ENCODE results near the gene NT5C2. TPM values are rescaled to one million over a fixed set of nuclear protein-coding genes. Genes with fewer than 3 reads are reported as not detected.

Gene NT5C2
- polyA plus RNA-seq, 1 donor (not counting 4 experiments of a cell fraction or from before 2014, with no cell fraction given) = 88.6 TPM

GRCh38 chr10:103155471-103156085 lies 37.5 kb downstream of the NT5C2 start:
- Histone ChIP-seq H3K27ac (ENCODE audit: control insufficient read depth, insufficient read depth, low read length) (no peak overlapping the region), H3K4me3 (ENCODE audit: control insufficient read depth in 2 of 3, extremely low read depth in 1 of 3, insufficient read depth in 2 of 3, low read depth in 1 of 3, low read length in 3 of 3) (no peak overlapping the region), H2AFZ (ENCODE audit: control insufficient read depth, low read length) (no peak overlapping the region), H3K9ac (ENCODE audit: control insufficient read depth, extremely low read depth, insufficient read depth, low read length) (no peak overlapping the region), H3K79me2 (ENCODE audit: control insufficient read depth, insufficient read depth, low read length) (peaks cover 6% of the 10 kb centered on the region), H3K27me3 (ENCODE audit: control insufficient read depth, extremely low read depth, insufficient read depth, low read length) (no peaks in the 10 kb centered on the region), H4K20me1 (ENCODE audit: control insufficient read depth, extremely low read depth, insufficient read depth, low read length) (no peaks in the 10 kb centered on the region), H3K4me1 (ENCODE audit: control insufficient read depth, extremely low read depth, insufficient read depth, low read length) (no peaks in the 10 kb centered on the region), H3K9me3 (ENCODE audit: control insufficient read depth, low read depth, low read length) (no peaks in the 10 kb centered on the region), H3K9me1 (ENCODE audit: control insufficient read depth, extremely low read depth, insufficient read depth, low read length) (no peaks in the 10 kb centered on the region), H3K4me2 (ENCODE audit: control insufficient read depth, extremely low read depth, insufficient read depth, low read depth, low read length) (no peak overlapping the region), H3K36me3 (ENCODE audit: control insufficient read depth in 2 of 2, extremely low read depth in 1 of 2, insufficient read depth in 2 of 2, low read length in 2 of 2) (no peaks in the 10 kb centered on the region)
- FAIRE-seq (no peak), DNase-seq (ENCODE audit: low read depth, low spot score) (no peak)
- TF ChIP-seq EZH2 (IDR thresholded peaks at IDR 0.05; ENCODE audit: low read length) = no peak
- no peak for TF ChIP-seq CTCF (optimal IDR thresholded peaks at IDR 0.05 in 1 of 3, IDR thresholded peaks at IDR 0.05 in 1 of 3, conservative IDR thresholded peaks at IDR 0.05 in 1 of 3; ENCODE audit: extremely low read depth in 1 of 3, insufficient read depth in 2 of 3, low read length in 3 of 3)
- dilution Hi-C loops (cut with MboI; ENCODE audit: extremely low pct_ligation_motif_present, low sequenced_read_pairs) = no loop called here

GRCh38 chr10:103154521-103155299 lies 38.4 kb downstream of the NT5C2 start:
- Histone ChIP-seq H2AFZ (ENCODE audit: control insufficient read depth, low read length) (no peak overlapping the region), H3K36me3 (ENCODE audit: control insufficient read depth in 2 of 2, extremely low read depth in 1 of 2, insufficient read depth in 2 of 2, low read length in 2 of 2) (no peaks in the 10 kb centered on the region), H3K9me3 (ENCODE audit: control insufficient read depth, low read depth, low read length) (no peaks in the 10 kb centered on the region), H3K9me1 (ENCODE audit: control insufficient read depth, extremely low read depth, insufficient read depth, low read length) (no peaks in the 10 kb centered on the region), H3K4me1 (ENCODE audit: control insufficient read depth, extremely low read depth, insufficient read depth, low read length) (no peaks in the 10 kb centered on the region), H3K27ac (ENCODE audit: control insufficient read depth, insufficient read depth, low read length) (no peak overlapping the region), H3K4me2 (ENCODE audit: control insufficient read depth, extremely low read depth, insufficient read depth, low read depth, low read length) (no peak overlapping the region), H3K9ac (ENCODE audit: control insufficient read depth, extremely low read depth, insufficient read depth, low read length) (no peak overlapping the region), H3K4me3 (ENCODE audit: control insufficient read depth in 2 of 3, extremely low read depth in 1 of 3, insufficient read depth in 2 of 3, low read depth in 1 of 3, low read length in 3 of 3) (no peak overlapping the region), H3K27me3 (ENCODE audit: control insufficient read depth, extremely low read depth, insufficient read depth, low read length) (no peaks in the 10 kb centered on the region), H3K79me2 (ENCODE audit: control insufficient read depth, insufficient read depth, low read length) (peaks cover 6% of the 10 kb centered on the region), H4K20me1 (ENCODE audit: control insufficient read depth, extremely low read depth, insufficient read depth, low read length) (no peaks in the 10 kb centered on the region)
- TF ChIP-seq CTCF (optimal IDR thresholded peaks at IDR 0.05 in 1 of 3, IDR thresholded peaks at IDR 0.05 in 1 of 3, conservative IDR thresholded peaks at IDR 0.05 in 1 of 3; ENCODE audit: extremely low read depth in 1 of 3, insufficient read depth in 2 of 3, low read length in 3 of 3) (no peak), EZH2 (IDR thresholded peaks at IDR 0.05; ENCODE audit: low read length) (no peak)
- FAIRE-seq (no peak), DNase-seq (ENCODE audit: low read depth, low spot score) (no peak)
- dilution Hi-C loops (cut with MboI; ENCODE audit: extremely low pct_ligation_motif_present, low sequenced_read_pairs) = no loop called here

All from keratinocyte (primary cell).